ENCODE results near the gene CHKA.

CHKA gene

GRCh38 chr11:68090706-68091105 is 30.5 kb downstream of the CHKA start:
- Histone ChIP-seq H3K9me3 (ENCODE audit: control insufficient read depth, low read length) (no peaks in the 10 kb centered on the region), H3K27me3 (ENCODE audit: control insufficient read depth, insufficient read depth, low read length) (no peaks in the 10 kb centered on the region), H3K4me1 (no peaks in the 10 kb centered on the region), H3K9ac (no peak overlapping the region), H3K4me2 (ENCODE audit: low read length) (no peak overlapping the region), H3K79me2 (peaks cover 6% of the 10 kb centered on the region), H2AFZ (no peak overlapping the region), H3K4me3 (ENCODE audit: low read depth, low read length) (no peak overlapping the region), H3K27ac (no peak overlapping the region), H3K36me3 (ENCODE audit: control insufficient read depth, insufficient read depth, low read length) (no peaks in the 10 kb centered on the region)
- TF ChIP-seq, protein P1, sequence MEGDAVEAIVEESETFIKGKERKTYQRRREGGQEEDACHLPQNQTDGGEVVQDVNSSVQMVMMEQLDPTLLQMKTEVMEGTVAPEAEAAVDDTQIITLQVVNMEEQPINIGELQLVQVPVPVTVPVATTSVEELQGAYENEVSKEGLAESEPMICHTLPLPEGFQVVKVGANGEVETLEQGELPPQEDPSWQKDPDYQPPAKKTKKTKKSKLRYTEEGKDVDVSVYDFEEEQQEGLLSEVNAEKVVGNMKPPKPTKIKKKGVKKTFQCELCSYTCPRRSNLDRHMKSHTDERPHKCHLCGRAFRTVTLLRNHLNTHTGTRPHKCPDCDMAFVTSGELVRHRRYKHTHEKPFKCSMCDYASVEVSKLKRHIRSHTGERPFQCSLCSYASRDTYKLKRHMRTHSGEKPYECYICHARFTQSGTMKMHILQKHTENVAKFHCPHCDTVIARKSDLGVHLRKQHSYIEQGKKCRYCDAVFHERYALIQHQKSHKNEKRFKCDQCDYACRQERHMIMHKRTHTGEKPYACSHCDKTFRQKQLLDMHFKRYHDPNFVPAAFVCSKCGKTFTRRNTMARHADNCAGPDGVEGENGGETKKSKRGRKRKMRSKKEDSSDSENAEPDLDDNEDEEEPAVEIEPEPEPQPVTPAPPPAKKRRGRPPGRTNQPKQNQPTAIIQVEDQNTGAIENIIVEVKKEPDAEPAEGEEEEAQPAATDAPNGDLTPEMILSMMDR (IDR thresholded peaks at IDR 0.05): no peak

GRCh38 chr11:68090287-68090686 is 30.9 kb downstream of the CHKA start:
- Histone ChIP-seq H2AFZ (no peak overlapping the region), H3K79me2 (peaks cover 6% of the 10 kb centered on the region), H3K9ac (no peak overlapping the region), H3K27ac (no peak overlapping the region), H3K36me3 (ENCODE audit: control insufficient read depth, insufficient read depth, low read length) (no peaks in the 10 kb centered on the region), H3K4me2 (ENCODE audit: low read length) (no peak overlapping the region), H3K9me3 (ENCODE audit: control insufficient read depth, low read length) (no peaks in the 10 kb centered on the region), H3K4me3 (ENCODE audit: low read depth, low read length) (no peak overlapping the region), H3K4me1 (no peaks in the 10 kb centered on the region), H3K27me3 (ENCODE audit: control insufficient read depth, insufficient read depth, low read length) (no peaks in the 10 kb centered on the region)
- TF ChIP-seq, protein P1 (IDR thresholded peaks at IDR 0.05): no peak

- Histone ChIP-seq H3K9ac (no peak overlapping the region), H3K27me3 (ENCODE audit: control insufficient read depth, insufficient read depth, low read length) (no peaks in the 10 kb centered on the region), H3K4me1 (no peaks in the 10 kb centered on the region), H2AFZ (no peak overlapping the region), H3K79me2 (peaks cover 6% of the 10 kb centered on the region), H3K4me3 (ENCODE audit: low read depth, low read length) (no peak overlapping the region), H3K9me3 (ENCODE audit: control insufficient read depth, low read length) (no peaks in the 10 kb centered on the region), H3K36me3 (ENCODE audit: control insufficient read depth, insufficient read depth, low read length) (no peaks in the 10 kb centered on the region), H3K27ac (no peak overlapping the region), H3K4me2 (ENCODE audit: low read length) (no peak overlapping the region)
- TF ChIP-seq, protein P1 (IDR thresholded peaks at IDR 0.05): no peak
These were observed 31.5 kb downstream of the CHKA start for GRCh38 chr11:68089679-68090078.

DNA sequence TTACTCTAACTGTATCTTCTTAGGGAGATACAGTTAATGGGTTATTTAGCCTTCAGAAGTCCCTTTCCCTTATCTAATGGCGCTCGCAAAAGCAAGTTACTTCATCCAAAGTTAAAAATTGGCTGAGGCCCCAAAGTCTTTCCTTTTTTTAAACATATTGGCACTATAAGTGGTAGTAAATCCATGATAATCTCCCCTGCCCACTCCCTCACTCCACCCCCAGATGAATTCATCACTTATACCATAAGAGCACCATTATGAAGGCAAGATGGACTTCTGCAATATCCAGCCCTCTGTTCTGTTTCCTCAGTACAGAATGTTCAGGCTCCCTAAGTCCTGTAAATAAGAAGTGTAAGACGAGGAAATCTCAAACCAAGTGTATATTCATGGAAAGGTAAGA is 37.7 kb downstream of the CHKA start:
- Histone ChIP-seq H3K4me1 (no peaks in the 10 kb centered on the region), H3K9me3 (ENCODE audit: control insufficient read depth, low read length) (no peaks in the 10 kb centered on the region), H3K4me2 (ENCODE audit: low read length) (no peak overlapping the region), H3K27me3 (ENCODE audit: control insufficient read depth, insufficient read depth, low read length) (no peaks in the 10 kb centered on the region), H3K27ac (no peak overlapping the region), H2AFZ (no peak overlapping the region), H3K4me3 (ENCODE audit: low read depth, low read length) (no peak overlapping the region), H3K9ac (no peak overlapping the region), H3K79me2 (no peaks in the 10 kb centered on the region), H3K36me3 (ENCODE audit: control insufficient read depth, insufficient read depth, low read length) (no peaks in the 10 kb centered on the region)
- TF ChIP-seq, protein P1 (IDR thresholded peaks at IDR 0.05): no peak

DNA sequence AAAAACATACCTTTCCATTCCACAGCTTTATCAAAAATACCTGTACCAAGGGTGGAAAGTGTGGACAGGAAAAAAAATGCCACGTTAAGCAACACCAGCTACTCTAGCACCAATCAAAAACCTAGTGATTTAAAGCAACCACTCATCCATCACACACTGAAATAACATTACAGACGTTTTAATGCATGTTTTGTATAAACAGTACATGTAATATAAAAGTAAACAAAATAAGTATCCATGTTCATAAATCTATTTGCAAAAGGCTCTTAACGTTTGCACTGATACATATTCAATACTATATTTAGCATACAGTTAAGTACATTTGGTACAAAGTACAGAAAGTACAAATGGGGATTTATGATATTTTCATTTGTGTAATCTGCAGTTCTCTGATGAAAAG is 38.7 kb downstream of the CHKA start:
- TF ChIP-seq, protein P1 (IDR thresholded peaks at IDR 0.05): no peak
- no peaks in the 10 kb centered on the region for H3K27me3 ChIP-seq (ENCODE audit: control insufficient read depth, insufficient read depth, low read length)

More for the DNA sequence above, 38.7 kb downstream of the CHKA start:
- Histone ChIP-seq H3K4me3 (ENCODE audit: low read depth, low read length) (no peak overlapping the region), H3K27ac (no peak overlapping the region), H3K9ac (no peak overlapping the region), H3K4me2 (ENCODE audit: low read length) (no peak overlapping the region), H3K36me3 (ENCODE audit: control insufficient read depth, insufficient read depth, low read length) (no peaks in the 10 kb centered on the region), H3K4me1 (no peaks in the 10 kb centered on the region), H3K9me3 (ENCODE audit: control insufficient read depth, low read length) (no peaks in the 10 kb centered on the region), H2AFZ (no peak overlapping the region), H3K79me2 (no peaks in the 10 kb centered on the region)
